NB4 (cell line): Measurements from ENCODE around the gene CD226.

ENCODE experiments used
- CTCF ChIP-seq: IDR thresholded peaks from one replicate; pipeline ENCODE4 v1.5.1; 2012; ENCODE audit warnings: low read depth, low read length
- MYC ChIP-seq: IDR thresholded peaks from 2 replicates; pipeline ENCODE4 v1.6.1; 2011; ENCODE audit warnings: low read depth, low read length
- POLR2A ChIP-seq: IDR thresholded peaks from 2 replicates; pipeline ENCODE4 v1.6.1; 2011; ENCODE audit warnings: mild to moderate bottlenecking; ENCODE audit not compliant: insufficient read length; ENCODE audit errors: extremely low read depth

GRCh38 chr18:69876490-69876889 is 71.2 kb downstream of the CD226 start:
- TF ChIP-seq CTCF (no peak), POLR2A (no peak), MYC (no peak)
